GM18511 (cell line): ENCODE results near the gene OR5K1.

Experiments
- ATAC-seq: cut with Tn5 transposase; IDR thresholded peaks from one replicate; pipeline ENCODE4 v1.9.1; 2021; ENCODE audit warnings: mild to moderate bottlenecking, moderate library complexity; ENCODE audit not compliant: unreplicated experiment

OR5K1 gene

GRCh38 chr3:98513736-98514135, 50.7 kb downstream of the OR5K1 start:
- ATAC-seq: no peak

- no peak for ATAC-seq
Observed at GRCh38 chr3:98514948-98515347, 51.9 kb downstream of the OR5K1 start.

GRCh38 chr3:98518816-98519215, 55.8 kb downstream of the OR5K1 start:
- no peak for ATAC-seq

GRCh38 chr3:98519351-98519750, 56.4 kb downstream of the OR5K1 start:
- ATAC-seq: no peak

- peak; percentile 56 for ATAC-seq
Observed at GRCh38 chr3:98521897-98522543, 59.0 kb downstream of the OR5K1 start.
